Spinal cord (tissue), 10 donors: ENCODE results near the gene C4orf50. TPM values are rescaled to one million over a fixed set of nuclear protein-coding genes. Genes with fewer than 3 reads are reported as not detected.

Experiments
- DNase-seq, 6 donors: peaks; one replicate each; pipeline versions ENCODE4 v3.0.0 to v3.0.0-alpha.2; 2013 to 2015; ENCODE audit warnings: low spot score in 6 of 6, low read depth in 4 of 6
- H3K27ac ChIP-seq: one replicate; pipeline ENCODE4 v1.5.1; 2013; ENCODE audit warnings: low read depth, low read length, control low read depth
- H3K27me3 ChIP-seq: one replicate; pipeline ENCODE4 v1.6.1; 2013; ENCODE audit warnings: low read length; ENCODE audit not compliant: control insufficient read depth, insufficient read depth
- H3K36me3 ChIP-seq: one replicate; pipeline ENCODE4 v1.6.1; 2013; ENCODE audit warnings: low read length; ENCODE audit not compliant: control insufficient read depth, insufficient read depth
- H3K4me1 ChIP-seq: one replicate; pipeline ENCODE4 v1.6.1; 2013; ENCODE audit warnings: low read length; ENCODE audit not compliant: control insufficient read depth, insufficient read depth
- H3K4me3 ChIP-seq: one replicate; pipeline ENCODE4 v1.5.1; 2013; ENCODE audit warnings: low read depth, low read length, control low read depth
- H3K9me3 ChIP-seq: one replicate; pipeline ENCODE4 v1.6.1; 2013; ENCODE audit warnings: low read length; ENCODE audit not compliant: control insufficient read depth, insufficient read depth
- WGBS: methylation state at CpG from one replicate; pipeline ENCODE4 v1.1.5; 2013; ENCODE audit warnings: missing lambda C conversion rate; ENCODE audit not compliant: insufficient coverage; 5-methylcytosine and 5-hydroxymethylcytosine counted together
- polyA plus RNA-seq, 2 donors: library from polyadenylated mRNA; unstranded; fragments of 120-200 nt; gene quantifications; one replicate each; pipeline ENCODE4 v1.2.1, GENCODE V29; 2013; ENCODE audit not compliant: insufficient read length in 2 of 2
- total RNA-seq, 2 donors: library from RNA; depleted of rRNA in 1 of 2; stranded (reverse); fragments of 120-200 nt in 1 of 2; fragments of >200 nt in 1 of 2; gene quantifications; one replicate each; pipeline versions ENCODE4 v1.2.3 to v1.2.4, GENCODE V29; 2013 to 2014
- donor health status: healthy.

The C4orf50 gene
- total and polyA plus RNA-seq, 4 donors: 1.9 to 6.4 (median 2.7) TPM

- no peak for DNase-seq
- no peaks in the 10 kb centered on the region for H3K4me1 ChIP-seq
- H3K9me3 ChIP-seq: no peaks in the 10 kb centered on the region
- no peak overlapping the region for H3K27ac ChIP-seq
- peaks cover 35% of the 10 kb centered on the region for H3K36me3 ChIP-seq
- peaks cover 2% of the 10 kb centered on the region for H3K27me3 ChIP-seq
- 0% methylated on average over 1 of the region's 1 CpG for WGBS
- H3K4me3 ChIP-seq: no peak overlapping the region
Measured at GRCh38 chr4:5991405-5991804, 26.8 kb downstream of the C4orf50 start.

- WGBS: 88% methylated on average over 16 of the region's 16 CpGs
- Histone ChIP-seq H3K27ac (no peak overlapping the region), H3K27me3 (no peaks in the 10 kb centered on the region), H3K36me3 (peaks cover 33% of the 10 kb centered on the region), H3K4me3 (no peak overlapping the region), H3K4me1 (no peaks in the 10 kb centered on the region), H3K9me3 (no peaks in the 10 kb centered on the region)
- DNase-seq: no peak
Measured at GRCh38 chr4:5990446-5991160, 27.6 kb downstream of the C4orf50 start.

- peaks cover 30% of the 10 kb centered on the region for H3K36me3 ChIP-seq
- H3K27me3 ChIP-seq: no peaks in the 10 kb centered on the region
- no peak overlapping the region for H3K4me3 ChIP-seq
- H3K4me1 ChIP-seq: no peaks in the 10 kb centered on the region
- no peak for DNase-seq
- H3K9me3 ChIP-seq: no peaks in the 10 kb centered on the region
- WGBS: 87% methylated on average over 18 of the region's 18 CpGs
- no peak overlapping the region for H3K27ac ChIP-seq
Measured at GRCh38 chr4:5989236-5990225, 28.7 kb downstream of the C4orf50 start.

- H3K9me3 ChIP-seq: no peaks in the 10 kb centered on the region
- no peaks in the 10 kb centered on the region for H3K27me3 ChIP-seq
- H3K27ac ChIP-seq: no peak overlapping the region
- WGBS: 87% methylated on average over 13 of the region's 14 CpGs
- H3K4me1 ChIP-seq: no peaks in the 10 kb centered on the region
- DNase-seq: no peak
- H3K36me3 ChIP-seq: peaks cover 25% of the 10 kb centered on the region
- H3K4me3 ChIP-seq: no peak overlapping the region
Measured at GRCh38 chr4:5988086-5988845, 30.0 kb downstream of the C4orf50 start.

GRCh38 chr4:5984843-5985242, 33.4 kb downstream of the C4orf50 start:
- no peaks in the 10 kb centered on the region for H3K9me3 ChIP-seq
- no peak for DNase-seq
- no peak overlapping the region for H3K4me3 ChIP-seq
- H3K36me3 ChIP-seq: peaks cover 8% of the 10 kb centered on the region
- no peak overlapping the region for H3K27ac ChIP-seq
- H3K4me1 ChIP-seq: peaks cover 3% of the 10 kb centered on the region
- no peaks in the 10 kb centered on the region for H3K27me3 ChIP-seq

- 77% methylated on average over 8 of the region's 9 CpGs for WGBS
- Histone ChIP-seq H3K4me1 (peaks cover 3% of the 10 kb centered on the region), H3K36me3 (no peaks in the 10 kb centered on the region), H3K27ac (no peak overlapping the region), H3K9me3 (no peaks in the 10 kb centered on the region), H3K4me3 (no peak overlapping the region), H3K27me3 (no peaks in the 10 kb centered on the region)
- no peak for DNase-seq
Measured at GRCh38 chr4:5982156-5982973, 35.9 kb downstream of the C4orf50 start.

GRCh38 chr4:5980436-5981155, 37.6 kb downstream of the C4orf50 start:
- Histone ChIP-seq H3K9me3 (no peaks in the 10 kb centered on the region), H3K27me3 (no peaks in the 10 kb centered on the region), H3K36me3 (no peaks in the 10 kb centered on the region), H3K4me3 (no peak overlapping the region), H3K27ac (no peak overlapping the region), H3K4me1 (peaks cover 3% of the 10 kb centered on the region)
- DNase-seq: peak in 2 of 6 donors; percentile 85 to 91
- WGBS: 65% methylated on average over 2 of the region's 3 CpGs

GRCh38 chr4:5979981-5980380, 38.2 kb downstream of the C4orf50 start:
- no peak overlapping the region for H3K4me3 ChIP-seq
- H3K4me1 ChIP-seq: peaks cover 3% of the 10 kb centered on the region
- no peaks in the 10 kb centered on the region for H3K9me3 ChIP-seq
- no peaks in the 10 kb centered on the region for H3K27me3 ChIP-seq
- H3K27ac ChIP-seq: no peak overlapping the region
- 15% methylated on average over 8 of the region's 11 CpGs for WGBS
- H3K36me3 ChIP-seq: no peaks in the 10 kb centered on the region
- peak in 2 of 6 donors; percentile 41 to 48 for DNase-seq
